ENCODE measurements around the gene MGAT5.

GRCh38 chr2:134306521-134306920, 52.6 kb downstream of the MGAT5 start:
- TF ChIP-seq EP300 (IDR thresholded peaks at IDR 0.05) = no peak
- TF ChIP-seq, protein P1, sequence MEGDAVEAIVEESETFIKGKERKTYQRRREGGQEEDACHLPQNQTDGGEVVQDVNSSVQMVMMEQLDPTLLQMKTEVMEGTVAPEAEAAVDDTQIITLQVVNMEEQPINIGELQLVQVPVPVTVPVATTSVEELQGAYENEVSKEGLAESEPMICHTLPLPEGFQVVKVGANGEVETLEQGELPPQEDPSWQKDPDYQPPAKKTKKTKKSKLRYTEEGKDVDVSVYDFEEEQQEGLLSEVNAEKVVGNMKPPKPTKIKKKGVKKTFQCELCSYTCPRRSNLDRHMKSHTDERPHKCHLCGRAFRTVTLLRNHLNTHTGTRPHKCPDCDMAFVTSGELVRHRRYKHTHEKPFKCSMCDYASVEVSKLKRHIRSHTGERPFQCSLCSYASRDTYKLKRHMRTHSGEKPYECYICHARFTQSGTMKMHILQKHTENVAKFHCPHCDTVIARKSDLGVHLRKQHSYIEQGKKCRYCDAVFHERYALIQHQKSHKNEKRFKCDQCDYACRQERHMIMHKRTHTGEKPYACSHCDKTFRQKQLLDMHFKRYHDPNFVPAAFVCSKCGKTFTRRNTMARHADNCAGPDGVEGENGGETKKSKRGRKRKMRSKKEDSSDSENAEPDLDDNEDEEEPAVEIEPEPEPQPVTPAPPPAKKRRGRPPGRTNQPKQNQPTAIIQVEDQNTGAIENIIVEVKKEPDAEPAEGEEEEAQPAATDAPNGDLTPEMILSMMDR (IDR thresholded peaks at IDR 0.05) = no peak
